Upper lobe of right lung (tissue), 1 donor: ENCODE measurements around the gene SLC26A9. TPM values are rescaled to one million over a fixed set of nuclear protein-coding genes. Genes with fewer than 3 reads are reported as not detected.

Experiments
- ATAC-seq: fragments of 200-7000 bp; cut with Tn5 transposase; one replicate; pipeline ENCODE4 v1.9.1; 2020; ENCODE audit warnings: mild to moderate bottlenecking, moderate library complexity
- DNase-seq: peaks from one replicate; pipeline ENCODE4 v3.0.0-alpha.2; 2020
- H3K27ac ChIP-seq: fragments of 200-600 bp; one replicate; pipeline ENCODE4 v1.8.0; 2022
- H3K27me3 ChIP-seq: fragments of 200-600 bp; one replicate; pipeline ENCODE4 v1.8.0; 2022; ENCODE audit warnings: mild to moderate bottlenecking
- H3K36me3 ChIP-seq: fragments of 200-600 bp; one replicate; pipeline ENCODE4 v1.8.0; 2022
- H3K4me1 ChIP-seq: fragments of 200-600 bp; one replicate; pipeline ENCODE4 v1.8.0; 2022
- H3K4me3 ChIP-seq: fragments of 200-600 bp; one replicate; pipeline ENCODE4 v1.8.0; 2022; ENCODE audit warnings: mild to moderate bottlenecking
- H3K9me3 ChIP-seq: fragments of 200-600 bp; one replicate; pipeline ENCODE4 v1.8.0; 2022
- intact Hi-C: fragments of 100-400 bp; cut with DNase I; formaldehyde crosslinking; loops from one replicate; pipeline ENCODE4 v1.11.0; 2022
- total RNA-seq: library from RNA; stranded (reverse); fragmentation: NEBNext Ultra II Directional; extraction: Animal tissue kit (Norgen Biotek cat#: 25700); gene quantifications from one replicate; pipeline ENCODE4 v1.2.1, GENCODE V29; 2021
- TF ChIP-seq, protein P1 (sequence below): fragments of 200-600 bp; IDR thresholded peaks from one replicate; pipeline ENCODE4 v1.8.0; 2022; ENCODE audit warnings: antibody characterized with exemption
- donor health status: DM: no; HTN: yes; CAD: no; lungs with severe emphysema.

The SLC26A9 gene
- total RNA-seq, 1 donor from 2014 or later = 21.7 TPM

DNA sequence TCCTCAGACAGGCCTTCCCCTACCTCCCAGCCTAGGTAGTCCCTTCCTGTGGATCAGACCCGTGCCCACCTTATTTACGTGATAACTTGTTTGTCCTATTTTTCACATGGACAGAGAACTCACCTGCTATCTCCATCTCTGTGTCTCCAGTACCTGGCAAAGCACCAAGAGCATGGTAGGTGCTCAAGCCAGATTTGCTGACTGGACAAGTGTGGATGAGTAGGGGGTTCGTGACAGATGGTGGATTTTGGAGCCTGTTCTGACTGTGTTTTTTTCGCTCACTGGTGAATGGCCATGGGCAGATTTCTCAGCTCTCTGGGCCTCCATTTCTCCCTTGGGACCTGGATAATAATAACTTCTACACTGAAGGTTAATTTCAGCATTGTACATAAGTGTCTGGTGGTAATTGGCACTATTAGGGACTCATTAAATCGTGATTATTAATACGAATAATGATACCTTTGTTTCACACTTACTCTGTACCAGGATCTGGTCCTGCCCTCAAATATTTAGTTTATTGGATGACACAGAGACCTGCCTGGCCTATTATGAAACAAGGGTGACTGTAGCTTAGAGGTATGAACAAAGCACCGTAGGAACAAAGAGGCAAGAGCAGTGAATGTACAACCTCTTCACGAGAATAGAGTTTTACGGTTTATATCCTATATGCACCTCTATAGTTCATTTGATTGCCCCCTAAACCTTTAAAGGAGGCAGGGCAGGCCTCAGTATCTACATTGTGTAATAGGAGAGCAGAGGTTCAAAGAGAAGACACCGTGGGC lies 24.5 kb upstream of the SLC26A9 start:
- no peaks in the 10 kb centered on the region for H3K27me3 ChIP-seq
- H3K9me3 ChIP-seq = no peaks in the 10 kb centered on the region
- intact Hi-C loops = no loop called here
- DNase-seq (no peak), ATAC-seq (no peak)
- TF ChIP-seq, protein P1, sequence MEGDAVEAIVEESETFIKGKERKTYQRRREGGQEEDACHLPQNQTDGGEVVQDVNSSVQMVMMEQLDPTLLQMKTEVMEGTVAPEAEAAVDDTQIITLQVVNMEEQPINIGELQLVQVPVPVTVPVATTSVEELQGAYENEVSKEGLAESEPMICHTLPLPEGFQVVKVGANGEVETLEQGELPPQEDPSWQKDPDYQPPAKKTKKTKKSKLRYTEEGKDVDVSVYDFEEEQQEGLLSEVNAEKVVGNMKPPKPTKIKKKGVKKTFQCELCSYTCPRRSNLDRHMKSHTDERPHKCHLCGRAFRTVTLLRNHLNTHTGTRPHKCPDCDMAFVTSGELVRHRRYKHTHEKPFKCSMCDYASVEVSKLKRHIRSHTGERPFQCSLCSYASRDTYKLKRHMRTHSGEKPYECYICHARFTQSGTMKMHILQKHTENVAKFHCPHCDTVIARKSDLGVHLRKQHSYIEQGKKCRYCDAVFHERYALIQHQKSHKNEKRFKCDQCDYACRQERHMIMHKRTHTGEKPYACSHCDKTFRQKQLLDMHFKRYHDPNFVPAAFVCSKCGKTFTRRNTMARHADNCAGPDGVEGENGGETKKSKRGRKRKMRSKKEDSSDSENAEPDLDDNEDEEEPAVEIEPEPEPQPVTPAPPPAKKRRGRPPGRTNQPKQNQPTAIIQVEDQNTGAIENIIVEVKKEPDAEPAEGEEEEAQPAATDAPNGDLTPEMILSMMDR = no peak
- no peak overlapping the region for H3K27ac ChIP-seq
- no peaks in the 10 kb centered on the region for H3K4me1 ChIP-seq
- H3K36me3 ChIP-seq = no peaks in the 10 kb centered on the region
- H3K4me3 ChIP-seq = no peak overlapping the region

DNA sequence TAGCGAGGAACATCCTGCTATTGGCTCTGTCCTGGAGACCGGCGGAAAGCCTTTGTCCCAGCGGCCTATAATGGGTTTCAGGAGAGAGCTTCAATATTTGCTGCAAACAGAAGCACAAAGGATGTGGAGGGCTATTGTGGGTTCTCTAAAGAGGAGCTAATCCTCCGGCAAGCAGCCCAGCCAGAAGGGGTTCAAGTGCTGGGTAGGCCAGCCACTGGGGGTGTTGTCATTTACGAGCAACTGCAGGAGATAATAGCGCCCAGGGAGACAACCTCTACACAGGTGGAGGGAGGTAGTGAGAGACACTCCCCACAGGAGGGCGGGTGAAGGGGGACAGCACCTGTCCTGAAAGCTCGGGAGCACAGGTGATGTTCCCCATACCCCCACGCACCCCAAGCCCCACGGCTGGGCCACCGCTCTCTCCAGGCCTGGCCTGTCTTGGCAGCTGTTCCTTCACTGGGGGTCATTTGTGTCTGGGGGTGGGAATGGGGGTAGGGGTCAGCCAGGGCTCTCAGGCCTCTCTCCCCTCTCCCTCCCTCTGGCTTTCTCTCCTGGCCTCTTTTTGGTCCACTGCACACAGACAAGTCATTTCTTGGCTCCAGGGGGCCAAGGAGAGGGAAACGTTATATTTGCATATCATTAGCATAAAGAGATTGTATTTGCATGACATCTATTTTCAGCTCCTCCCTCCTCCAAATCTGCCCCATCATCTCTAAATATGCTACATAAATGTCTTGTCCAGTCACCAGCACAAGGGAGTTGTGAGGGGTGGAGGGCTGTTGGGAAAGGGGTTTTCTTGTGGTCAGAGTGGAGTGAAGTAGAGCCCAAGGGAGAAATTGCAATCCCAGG lies 22.0 kb upstream of the SLC26A9 start:
- intact Hi-C loops = no loop called here
- DNase-seq (peak; percentile 52), ATAC-seq (no peak)
- Histone ChIP-seq H3K36me3 (no peaks in the 10 kb centered on the region), H3K27me3 (no peaks in the 10 kb centered on the region), H3K27ac (no peak overlapping the region), H3K4me1 (peaks cover 20% of the 10 kb centered on the region), H3K4me3 (no peak overlapping the region), H3K9me3 (no peaks in the 10 kb centered on the region)
- TF ChIP-seq, protein P1 = no peak

DNA sequence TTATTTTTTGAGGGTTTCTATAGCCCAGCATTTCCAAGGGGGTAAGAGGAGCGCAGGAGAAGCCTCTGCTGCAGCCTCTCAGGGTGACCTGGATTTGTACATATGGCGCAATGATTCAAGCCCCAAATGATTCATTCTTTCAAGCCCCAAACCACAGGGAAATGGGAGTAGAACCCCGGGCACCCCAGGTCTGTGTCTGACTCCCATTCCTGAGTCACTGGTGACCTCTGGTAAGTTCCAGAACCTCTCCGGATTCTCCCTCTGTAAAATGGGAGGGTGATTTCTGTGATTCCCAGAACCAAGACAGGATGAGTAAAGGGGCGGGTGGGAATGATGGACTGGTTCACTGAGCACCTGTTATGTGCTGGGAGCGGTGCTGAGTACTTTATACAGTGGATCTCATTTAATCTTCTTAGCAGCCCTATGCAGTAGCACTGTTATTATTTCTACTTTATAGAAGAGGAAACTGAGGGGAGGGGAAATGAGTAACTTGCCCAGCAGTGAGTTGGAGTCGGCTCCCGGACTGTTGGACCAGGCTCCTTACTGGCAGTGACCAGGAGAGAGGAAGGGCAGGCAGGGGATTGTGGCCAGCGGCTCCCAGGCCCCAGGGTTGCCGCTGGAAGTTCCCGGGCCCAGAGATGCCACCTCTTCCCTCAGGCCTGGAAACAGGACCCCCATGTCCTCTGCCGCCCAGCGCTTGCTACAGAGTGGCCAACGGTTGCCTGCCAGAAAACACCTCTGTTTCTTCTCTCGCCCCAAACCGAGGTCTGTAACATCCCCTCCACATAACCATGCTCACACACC lies 20.3 kb upstream of the SLC26A9 start:
- no peaks in the 10 kb centered on the region for H3K9me3 ChIP-seq
- TF ChIP-seq, protein P1 = no peak
- H3K4me3 ChIP-seq = no peak overlapping the region
- ATAC-seq = no peak
- intact Hi-C loops = no loop called here
- peak; percentile 34 for DNase-seq
- no peaks in the 10 kb centered on the region for H3K27me3 ChIP-seq
- H3K4me1 ChIP-seq = peaks cover 20% of the 10 kb centered on the region
- no peaks in the 10 kb centered on the region for H3K36me3 ChIP-seq
- H3K27ac ChIP-seq = no peak overlapping the region

DNA sequence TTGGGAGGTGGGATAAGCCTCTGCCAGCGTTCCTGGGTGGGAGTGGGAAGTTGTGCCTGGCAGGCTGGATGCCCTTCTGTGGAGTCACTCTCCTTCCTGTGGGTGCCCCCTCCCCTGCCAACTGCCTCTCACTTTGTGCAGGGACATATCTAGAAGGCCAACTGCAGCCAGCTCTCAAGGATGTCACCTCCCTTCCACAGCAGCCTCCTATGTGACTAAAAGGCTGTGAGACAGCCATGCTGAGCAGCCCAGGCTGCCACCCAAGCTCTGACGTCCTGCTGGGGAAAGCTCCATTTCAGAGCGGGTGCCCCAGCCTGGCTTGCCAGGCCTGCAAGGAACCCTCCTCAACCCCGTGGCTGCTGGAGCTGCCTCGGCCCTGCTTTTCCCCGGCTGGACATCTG lies 19.6 kb upstream of the SLC26A9 start:
- TF ChIP-seq, protein P1 = no peak
- no peaks in the 10 kb centered on the region for H3K9me3 ChIP-seq
- H3K4me1 ChIP-seq = peaks cover 20% of the 10 kb centered on the region
- intact Hi-C loops = no loop called here
- H3K27me3 ChIP-seq = no peaks in the 10 kb centered on the region
- H3K36me3 ChIP-seq = no peaks in the 10 kb centered on the region
- no peak for ATAC-seq
- peak overlapping the region; percentile 6 for H3K27ac ChIP-seq
- peak; percentile 46 for DNase-seq
- H3K4me3 ChIP-seq = no peak overlapping the region

DNA sequence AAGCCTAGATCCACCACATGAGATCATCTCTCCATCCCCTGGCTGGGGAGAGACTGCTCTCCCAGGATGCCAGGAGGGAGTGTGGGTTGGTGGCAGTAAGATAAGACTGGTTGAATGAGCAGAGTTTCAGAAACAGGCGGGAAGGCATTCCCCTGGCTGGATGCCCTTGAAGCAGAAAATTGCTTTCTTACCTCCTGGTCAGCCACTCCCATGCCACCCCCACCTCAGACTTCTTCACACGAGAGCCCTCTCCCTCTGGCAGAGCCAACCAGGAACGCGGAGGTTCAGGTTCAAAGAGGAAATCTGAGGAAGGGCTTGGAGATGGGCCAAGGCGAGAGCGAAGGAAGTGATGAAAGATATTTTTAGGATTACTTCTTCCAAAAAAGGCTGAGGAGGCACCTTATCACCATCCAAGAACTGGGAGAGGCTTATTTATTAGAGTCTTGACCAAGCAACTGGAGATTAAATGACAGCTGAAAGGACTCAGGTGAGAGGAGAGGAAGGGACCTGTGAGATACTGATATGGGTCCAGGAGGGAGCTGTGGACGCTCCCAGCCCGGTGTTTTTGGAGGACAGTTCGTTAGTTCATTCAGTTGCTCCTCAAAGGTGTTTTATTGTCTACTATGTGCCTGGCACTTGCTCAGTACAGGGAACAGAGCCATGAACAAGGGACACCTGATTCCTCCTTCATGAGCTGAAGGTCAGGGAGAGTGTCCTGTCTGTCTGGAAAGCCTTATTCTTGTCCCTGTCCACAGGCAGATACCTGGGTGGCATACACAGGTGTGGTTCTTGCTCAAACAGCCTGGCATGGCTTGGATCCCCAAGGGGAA lies 18.9 kb upstream of the SLC26A9 start:
- H3K4me1 ChIP-seq = peaks cover 20% of the 10 kb centered on the region
- no peaks in the 10 kb centered on the region for H3K36me3 ChIP-seq
- H3K27me3 ChIP-seq = no peaks in the 10 kb centered on the region
- H3K9me3 ChIP-seq = no peaks in the 10 kb centered on the region
- peak overlapping the region; percentile 6 for H3K27ac ChIP-seq
- intact Hi-C loops = no loop called here
- TF ChIP-seq, protein P1 = no peak
- no peak overlapping the region for H3K4me3 ChIP-seq
- peak; percentile 83 for ATAC-seq
- peak; percentile 88 for DNase-seq
